BJ (cell line): ENCODE results near the gene SNX19. TPM values are rescaled to one million over a fixed set of nuclear protein-coding genes. Genes with fewer than 3 reads are reported as not detected.
A peak's percentile ranks its signal among the peaks of the same experiment; 100 is the strongest.

ENCODE experiments used
- CTCF ChIA-PET: fragments of 350-600 bp; formaldehyde crosslinking; extraction: SDS; loops from one replicate; lab custom pipeline; 2021; ENCODE audit warnings: antibody characterized with exemption, inconsistent platforms; lab: Yijun Ruan, JAX
- POLR2A ChIA-PET: fragments of 300-600 bp; sonication (Branson Sonifier 250); formaldehyde crosslinking; extraction: SDS; loops from one replicate; lab custom pipeline; 2021; ENCODE audit warnings: antibody characterized with exemption; lab: Charles Lee
- DNase-seq: peaks from one replicate; pipeline ENCODE4 v3.0.0-alpha.2; 2011; ENCODE audit warnings: low read depth
- H3K27me3 ChIP-seq: 2 replicates; pipeline ENCODE4 v1.6.0; 2011; ENCODE audit warnings: low read length; ENCODE audit not compliant: control insufficient read depth, insufficient read depth
- H3K36me3 ChIP-seq: 2 replicates; pipeline ENCODE4 v1.5.1; 2011; ENCODE audit warnings: low read length; ENCODE audit not compliant: control insufficient read depth, insufficient read depth
- H3K4me3 ChIP-seq: 2 replicates; pipeline ENCODE4 v1.5.1; 2011; ENCODE audit warnings: low read depth, mild to moderate bottlenecking, control low read depth, low read length
- CTCF ChIP-seq: IDR thresholded peaks from 2 replicates; pipeline ENCODE4 v1.5.1; 2011; ENCODE audit warnings: low read depth, mild to moderate bottlenecking, control low read depth, inconsistent platforms, low read length, moderate library complexity; ENCODE audit not compliant: insufficient read depth
- polyA minus RNA-seq: library from RNA; depleted of rRNA, polyadenylated mRNA; stranded (reverse); fragments of >200 nt; gene quantifications from 2 replicates; pipeline ENCODE4 v1.2.3, GENCODE V29; 2011; rRNA and poly(A)+ RNA removed
- polyA plus RNA-seq: library from polyadenylated mRNA; depleted of rRNA; stranded (reverse); fragments of >200 nt; gene quantifications from 2 replicates; pipeline ENCODE4 v1.2.3, GENCODE V29; 2011; rRNA removed

The SNX19 gene
- polyA plus RNA-seq (85.4 and 99.9 TPM in 2 replicates), polyA minus RNA-seq (138 and 172 TPM in 2 replicates)

- no peaks in the 10 kb centered on the region for H3K27me3 ChIP-seq
- H3K36me3 ChIP-seq, result peaks cover 4% of the 10 kb centered on the region
- peak; percentile 44 for DNase-seq
- POLR2A ChIA-PET, result no interaction called here
- peak; percentile 75 for TF ChIP-seq CTCF
- CTCF ChIA-PET, result interaction anchor here (0.6 to 5.3 kb wide), 32 partner anchors 9 to 1185 kb away, joined by 3 to 34 read pairs (median 4); partner anchors contain the start of gene ADAMTS15
- H3K4me3 ChIP-seq, result peak within 1 kb of the TSS; percentile 85
Measured at GRCh38 chr11:130916238-130916855, at the start of gene SNX19. Gene SNX19 (minus strand): TSS chr11:130916479. CDS start chr11:130915939, 540 bp downstream.

GRCh38 chr11:130964058-130964792, 47.9 kb upstream of the SNX19 start:
- Histone ChIP-seq H3K36me3 (no peaks in the 10 kb centered on the region), H3K4me3 (no peak overlapping the region), H3K27me3 (peaks cover 6% of the 10 kb centered on the region)
- no peak for TF ChIP-seq CTCF
- CTCF ChIA-PET, result interaction anchor here (1.2 to 3.1 kb wide), 4 partner anchors 11 to 48 kb away, joined by 3 to 9 read pairs (median 3); partner anchors contain the start of gene SNX19
- no peak for DNase-seq
- POLR2A ChIA-PET, result no interaction called here

- H3K36me3 ChIP-seq, result no peaks in the 10 kb centered on the region
- H3K27me3 ChIP-seq, result no peaks in the 10 kb centered on the region
- ChIA-PET CTCF (interaction anchor here (1.7 to 1.9 kb wide), 2 partner anchors 24 to 32 kb away, joined by 4 to 6 read pairs; partner anchors contain the start of gene SNX19), POLR2A (no interaction called here)
- DNase-seq, result no peak
- TF ChIP-seq CTCF, result no peak
- no peak overlapping the region for H3K4me3 ChIP-seq
Measured at GRCh38 chr11:130947889-130948288, 31.6 kb upstream of the SNX19 start.

- Histone ChIP-seq H3K36me3 (no peaks in the 10 kb centered on the region), H3K27me3 (no peaks in the 10 kb centered on the region), H3K4me3 (no peak overlapping the region)
- no peak for DNase-seq
- TF ChIP-seq CTCF, result no peak
- ChIA-PET CTCF (no interaction called here), POLR2A (no interaction called here)
Measured at GRCh38 chr11:130947481-130947880, 31.2 kb upstream of the SNX19 start.

GRCh38 chr11:130947058-130947457, 30.8 kb upstream of the SNX19 start:
- TF ChIP-seq CTCF, result no peak
- no peak overlapping the region for H3K4me3 ChIP-seq
- H3K27me3 ChIP-seq, result no peaks in the 10 kb centered on the region
- no peak for DNase-seq
- POLR2A ChIA-PET, result no interaction called here
- no peaks in the 10 kb centered on the region for H3K36me3 ChIP-seq
- CTCF ChIA-PET, result no interaction called here
